K562 (cell line): ENCODE results near the gene RGS14. TPM values are rescaled to one million over a fixed set of nuclear protein-coding genes. Genes with fewer than 3 reads are reported as not detected.
A peak's percentile ranks its signal among the peaks of the same experiment; 100 is the strongest.

Source experiments
- ATAC-seq: fragments of 200-7000 bp; cut with Tn5 transposase; 3 replicates; pipeline ENCODE4 v1.9.1; 2020; ENCODE audit warnings: moderate library complexity
- BruUV-seq: library from RNA; stranded (reverse); fragments of 400-500 nt; replicated peaks from 2 replicates; lab custom pipeline; 2021; lab: Mats Ljungman, UMichigan
- CTCF ChIA-PET: fragments of 300-600 bp; formaldehyde crosslinking; extraction: SDS; loops from one replicate; lab custom pipeline; 2021; ENCODE audit warnings: low intra/inter-chr PET ratio; lab: Yijun Ruan, JAX
- POLR2A ChIA-PET: fragments of 300-600, 350-650 bp; sonication (Branson Sonifier 250); formaldehyde crosslinking; extraction: SDS; loops from one replicate; lab custom pipeline; 2021; ENCODE audit warnings: antibody characterized with exemption, inconsistent platforms; lab: Yijun Ruan, JAX
- DNase-seq, 4 experiments: peaks; one replicate each; pipeline versions ENCODE4 v3.0.0 to v3.0.0-alpha.2; 2011 to 2018; ENCODE audit warnings: low spot score in 3 of 4, mixed read lengths in 3 of 4; ENCODE audit errors: extremely low read depth in 1 of 4
- FAIRE-seq: peaks from 2 replicates; lab custom pipeline; 2011; peaks lifted over from hg19 to GRCh38; lab: Jason Lieb, UNC
- H2AFZ ChIP-seq: 2 replicates; pipeline ENCODE4 v1.6.0; 2011; ENCODE audit warnings: low read depth, low read length, control low read depth, inconsistent platforms
- H3K27ac ChIP-seq: fragments of 200-600 bp; 3 replicates; pipeline ENCODE4 v1.8.0; 2011; ENCODE audit warnings: low read depth, mild to moderate bottlenecking, control low read depth, inconsistent platforms, low read length, moderate library complexity, mixed read lengths; ENCODE audit errors: extremely low read depth
- H3K27me3 ChIP-seq, 2 experiments: fragments of 300-600 bp in 1 of 2; 2 replicates in 1 of 2; 3 replicates in 1 of 2; pipeline versions ENCODE4 v1.6.0 to v1.8.0; 2011; ENCODE audit warnings: inconsistent platforms in 2 of 2, low read length in 2 of 2, mild to moderate bottlenecking in 1 of 2, mixed read lengths in 1 of 2, moderate library complexity in 1 of 2; ENCODE audit not compliant: control insufficient read depth in 2 of 2, insufficient read depth in 2 of 2
- H3K36me3 ChIP-seq: fragments of 300-600 bp; 3 replicates; pipeline ENCODE4 v1.8.0; 2011; ENCODE audit warnings: mild to moderate bottlenecking, low read length, inconsistent platforms; ENCODE audit not compliant: control insufficient read depth, insufficient read depth
- H3K4me1 ChIP-seq, 2 experiments: fragments of 200-600 bp in 1 of 2; replicated peaks in 1 of 2; 2 replicates in 1 of 2; 3 replicates in 1 of 2; pipeline versions ENCODE4 v1.5.1 to v1.8.0; 2011; ENCODE audit warnings: inconsistent platforms in 2 of 2, low read length in 2 of 2, mild to moderate bottlenecking in 1 of 2, mixed read lengths in 1 of 2, moderate library complexity in 1 of 2; ENCODE audit not compliant: control insufficient read depth in 2 of 2, insufficient read depth in 2 of 2
- H3K4me2 ChIP-seq: 2 replicates; pipeline ENCODE4 v1.6.1; 2011; ENCODE audit warnings: low read length, control low read depth, inconsistent platforms, mixed read lengths; ENCODE audit not compliant: insufficient read depth
- H3K4me3 ChIP-seq: fragments of 200-600 bp; sonication (generic), shearing (Covaris generic); 2 replicates; pipeline ENCODE4 v1.5.1; 2016; ENCODE audit warnings: control low read depth, inconsistent platforms
- H3K79me2 ChIP-seq: fragments of 200-600 bp; 3 replicates; pipeline ENCODE4 v1.8.0; 2011; ENCODE audit warnings: low read length, inconsistent platforms; ENCODE audit not compliant: control insufficient read depth, insufficient read depth
- H3K9ac ChIP-seq, 2 experiments: 2 replicates each; pipeline versions ENCODE4 v1.6.0 to v1.6.1; 2011; ENCODE audit warnings: low read depth in 2 of 2, low read length in 2 of 2, control low read depth in 1 of 2, inconsistent platforms in 1 of 2, mild to moderate bottlenecking in 1 of 2, mixed read lengths in 1 of 2; ENCODE audit not compliant: insufficient read depth in 1 of 2
- H3K9me1 ChIP-seq: one replicate; pipeline ENCODE4 v1.6.0; 2011; ENCODE audit warnings: inconsistent platforms, mild to moderate bottlenecking, low read length, moderate library complexity; ENCODE audit not compliant: control insufficient read depth, insufficient read depth
- H3K9me3 ChIP-seq: replicated peaks from 2 replicates; pipeline ENCODE4 v1.5.1; 2011; ENCODE audit warnings: low read depth, low read length, inconsistent platforms; ENCODE audit not compliant: control insufficient read depth, insufficient read depth
- H4K20me1 ChIP-seq: replicated peaks from 2 replicates; pipeline ENCODE4 v1.6.1; 2011; ENCODE audit warnings: low read length, inconsistent platforms, mixed read lengths; ENCODE audit not compliant: control insufficient read depth, insufficient read depth
- BDP1 ChIP-seq: IDR thresholded peaks from 3 replicates; pipeline ENCODE4 v1.6.1; 2011; ENCODE audit not compliant: insufficient read length, insufficient read depth
- BRCA1 ChIP-seq, 2 experiments: fragments of 450-650 bp in 1 of 2; sonication (generic) in 1 of 2; formaldehyde crosslinking in 1 of 2; IDR thresholded peaks; 2 replicates each; pipeline versions ENCODE4 v1.5.0 to v1.6.1; 2017 to 2020; ENCODE audit warnings: mild to moderate bottlenecking in 1 of 2, missing genetic modification reagents in 1 of 2
- C11orf30 ChIP-seq: fragments of 450-650 bp; IDR thresholded peaks from 2 replicates; pipeline ENCODE4 v1.6.1; 2016; ENCODE audit warnings: low read depth, mild to moderate bottlenecking
- CBX3 ChIP-seq, 2 experiments: IDR thresholded peaks; 1 replicate in 1 of 2; 2 replicates in 1 of 2; pipeline ENCODE4 v1.6.1; 2012; ENCODE audit warnings: inconsistent platforms in 2 of 2, low read length in 2 of 2, borderline replicate concordance in 1 of 2, control low read depth in 1 of 2
- CEBPB ChIP-seq: fragments of 450-650 bp; IDR thresholded peaks from 2 replicates; pipeline ENCODE4 v1.6.1; 2016; ENCODE audit warnings: missing genetic modification characterization, missing compliant biosample characterization
- ETV6 ChIP-seq, 3 experiments: fragments of 150-350 bp in 1 of 3; sonication (generic) in 1 of 3; formaldehyde crosslinking in 1 of 3; IDR thresholded peaks; 2 replicates each; pipeline versions ENCODE4 v1.6.1 to v1.8.0; 2014 to 2022; ENCODE audit warnings: borderline replicate concordance in 2 of 3, low read depth in 2 of 3, antibody characterized with exemption in 1 of 3, low read length in 1 of 3, mild to moderate bottlenecking in 1 of 3, missing genetic modification reagents in 1 of 3
- GTF2E2 ChIP-seq: fragments of 200-800 bp; sonication (Bioruptor generic); IDR thresholded peaks from 2 replicates; pipeline ENCODE4 v1.6.1; 2016; ENCODE audit warnings: missing genetic modification characterization, missing compliant biosample characterization
- HNRNPL ChIP-seq: fragments of 200-400 bp; formaldehyde crosslinking; IDR thresholded peaks from 2 replicates; pipeline ENCODE4 v1.6.1; 2017; ENCODE audit warnings: low read depth, mild to moderate bottlenecking, low read length
- MAFF ChIP-seq: IDR thresholded peaks from 2 replicates; pipeline ENCODE4 v1.6.1; 2012; ENCODE audit warnings: low read length, improper control_type of control experiment
- NFE2 ChIP-seq: IDR thresholded peaks from 2 replicates; pipeline ENCODE4 v1.6.1; 2014; ENCODE audit warnings: antibody characterized with exemption, low read depth
- NR3C1 ChIP-seq: sonication (generic); formaldehyde crosslinking; IDR thresholded peaks from 2 replicates; pipeline ENCODE4 v1.8.1; 2022; ENCODE audit warnings: missing genetic modification reagents
- SAFB2 ChIP-seq: fragments of 200-400 bp; formaldehyde crosslinking; IDR thresholded peaks from 2 replicates; pipeline ENCODE4 v1.6.1; 2018; ENCODE audit warnings: borderline replicate concordance, low read length, low read depth, moderate library complexity; ENCODE audit not compliant: severe bottlenecking
- STAT5A ChIP-seq: IDR thresholded peaks from 2 replicates; pipeline ENCODE4 v1.6.1; 2012; ENCODE audit warnings: low read length, inconsistent platforms, borderline replicate concordance
- TRIM25 ChIP-seq: fragments of 450-650 bp; IDR thresholded peaks from 2 replicates; pipeline ENCODE4 v1.7.0; 2016; ENCODE audit warnings: borderline replicate concordance
- ZBTB8A ChIP-seq: fragments of 450-650 bp; IDR thresholded peaks from 2 replicates; pipeline ENCODE4 v1.6.1; 2018; ENCODE audit warnings: mild to moderate bottlenecking, moderate library complexity; ENCODE audit not compliant: partially characterized antibody
- ZNF263 ChIP-seq: sonication (generic); formaldehyde crosslinking; IDR thresholded peaks from 2 replicates; pipeline ENCODE4 v1.8.0; 2022; ENCODE audit warnings: mild to moderate bottlenecking, missing genetic modification reagents, borderline replicate concordance
- ZNF311 ChIP-seq: fragments of 250-450 bp; sonication (Bioruptor Pico); IDR thresholded peaks from 2 replicates; pipeline ENCODE4 v1.4.0; 2020; ENCODE audit warnings: mild to moderate bottlenecking, moderate library complexity
- ZNF398 ChIP-seq: fragments of 250-450 bp; sonication (Bioruptor Pico); IDR thresholded peaks from 2 replicates; pipeline ENCODE4 v1.8.0; 2021; ENCODE audit warnings: moderate library complexity, mild to moderate bottlenecking, inconsistent platforms
- ZNF561 ChIP-seq: fragments of 450-650 bp; formaldehyde crosslinking; conservative IDR thresholded peaks from 2 replicates; pipeline ENCODE4 v1.4.0; 2020; ENCODE audit warnings: mild to moderate bottlenecking, moderate library complexity
- ZNF589 ChIP-seq: fragments of 200-800 bp; sonication (Bioruptor generic); IDR thresholded peaks from 2 replicates; pipeline ENCODE4 v1.6.1; 2016; ENCODE audit warnings: low read depth, missing genetic modification characterization, missing compliant biosample characterization
- WGBS: fragments of 100-300 bp; shearing (Covaris generic); methylation state at CpG from one replicate; pipeline ENCODE4 v1.1.6; 2016; ENCODE audit warnings: low coverage, mixed read lengths; ENCODE audit not compliant: insufficient coverage; ENCODE audit errors: missing lambda C conversion rate; 5-methylcytosine and 5-hydroxymethylcytosine counted together
- in situ Hi-C: fragments of 300-500 bp; cut with MboI; formaldehyde crosslinking; loops from 4 replicates; pipeline ENCODE4 v1.15.0; 2018; ENCODE audit warnings: inconsistent platforms, mixed read lengths
- intact Hi-C: fragments of 100-400 bp; cut with micrococcal nuclease; formaldehyde crosslinking; loops from 2 replicates; pipeline ENCODE4 v1.14.2; 2022
- polyA plus RNA-seq, 8 experiments: library from polyadenylated mRNA; depleted of rRNA in 4 of 8; stranded (reverse) in 5 of 8; unstranded in 3 of 8; fragments of >200 nt; fragmentation: Nextera tagmentation in 2 of 8; fragmentation: Illumina TruSeq in 1 of 8; extraction: Ambion mirVana in 2 of 8; extraction: Trizol in 1 of 8; gene quantifications; 2 replicates each; pipeline versions ENCODE4 v1.2.1 to v1.2.3, GENCODE V29; 2011 to 2014; ENCODE audit warnings: inconsistent platforms in 1 of 8, missing spikeins in 1 of 8
- total RNA-seq, 7 experiments: library from RNA; depleted of rRNA in 6 of 7; stranded (reverse); fragments of >200 nt in 6 of 7; fragmentation: Illumina TruSeq in 2 of 7; extraction: Trizol in 2 of 7; gene quantifications; 2 replicates each; pipeline versions ENCODE4 v1.2.1 to v1.2.3, GENCODE V29; 2011 to 2021; ENCODE audit warnings: low replicate concordance in 1 of 7

The RGS14 gene
- total and polyA plus RNA-seq, 9 of the 15 experiments (the other 6 are each of a cell fraction or from before 2014, with no cell fraction given), result 0.28 to 75.9 (median 34.5) TPM

- Histone ChIP-seq H3K27ac (0 out of 3 replicates have a peak overlapping the region, but pooled peaks have one; percentile 30), H3K4me1 (peaks cover 2 to 10% of the 10 kb centered on the region in 2 experiments; a peak in 3 of 5 replicates), H4K20me1 (no peaks in the 10 kb centered on the region), H3K36me3 (peaks cover 10% of the 10 kb centered on the region; the same call in 2 of the 3 replicates), H3K9ac (no peak overlapping the region), H2AFZ (no peak overlapping the region), H3K4me2 (no peak overlapping the region; the same call in 1 of the 2 replicates), H3K79me2 (no peaks in the 10 kb centered on the region), H3K4me3 (no peak overlapping the region), H3K9me3 (no peaks in the 10 kb centered on the region), H3K9me1 (no peaks in the 10 kb centered on the region), H3K27me3 (no peaks in the 10 kb centered on the region)
- DNase-seq, result peak in 1 of 4 experiments; percentile 43
- WGBS, result 35% methylated on average over 7 of the region's 7 CpGs
- ChIA-PET CTCF (no interaction called here), POLR2A (interaction anchor here (1.5 kb wide), 1 partner anchor 28 kb away, joined by 3 read pairs; no protein-coding TSS in a partner anchor)
- BruUV-seq, result no TSS peak
- peak; percentile 75 for ATAC-seq
- FAIRE-seq, result peak; percentile 75
- intact Hi-C loops, result no loop called here
- in situ Hi-C loops, result no loop called here
- TF ChIP-seq TRIM25 (no peak), BDP1 (no peak), HNRNPL (no peak), ZNF398 (CRISPR knock-in tag) (no peak), MAFF (peak; percentile 29; the same call in 1 of the 2 replicates), STAT5A (no peak), GTF2E2 (tag) (no peak), ZNF311 (CRISPR knock-in tag) (no peak), ZNF589 (CRISPR knock-in tag) (no peak), ZBTB8A (no peak), C11orf30 (0 out of 2 replicates have a peak, but pooled peaks have one; percentile 39), ZNF561 (CRISPR knock-in tag) (no peak), ZNF263 (CRISPR knock-in tag) (no peak), SAFB2 (no peak), CEBPB (tag) (no peak), NR3C1 (CRISPR knock-in tag) (no peak), CBX3 (IDR thresholded peaks at IDR 0.05; ENCODE audit: borderline replicate concordance in 1 of 2, low read length in 2 of 2) (no peak), BRCA1 (IDR thresholded peaks at IDR 0.05) (no peak), BRCA1 (CRISPR knock-in tag; IDR thresholded peaks at IDR 0.05) (no peak), ETV6 (IDR thresholded peaks at IDR 0.05; ENCODE audit: borderline replicate concordance in 1 of 2, low read depth in 2 of 2, low read length in 1 of 2) (no peak), ETV6 (CRISPR knock-in tag; IDR thresholded peaks at IDR 0.05; ENCODE audit: borderline replicate concordance) (no peak), NFE2 (0 out of 2 replicates have a peak, but pooled peaks have one; percentile 36)
These were observed 36.8 kb upstream of the RGS14 start for GRCh38 chr5:177320879-177321278.
